Ishikawa (cell line): ENCODE measurements around the gene SAC3D1.

ENCODE experiments used
- CEBPB ChIP-seq: IDR thresholded peaks from 2 replicates; pipeline ENCODE4 v1.6.1; 2012
- CREB1 ChIP-seq: IDR thresholded peaks from 2 replicates; pipeline ENCODE4 v1.6.1; 2012; ENCODE audit warnings: low read depth
- EGR1 ChIP-seq: IDR thresholded peaks from 2 replicates; pipeline ENCODE4 v1.6.1; 2012
- EP300 ChIP-seq: IDR thresholded peaks from 2 replicates; pipeline ENCODE4 v1.6.1; 2012; ENCODE audit warnings: borderline replicate concordance
- NFIC ChIP-seq: IDR thresholded peaks from 2 replicates; pipeline ENCODE4 v1.6.1; 2012
- RAD21 ChIP-seq: IDR thresholded peaks from 2 replicates; pipeline ENCODE4 v1.6.1; 2012; ENCODE audit warnings: low read depth
- TAF1 ChIP-seq: IDR thresholded peaks from 2 replicates; pipeline ENCODE4 v1.6.1; 2012; ENCODE audit warnings: low read depth, mild to moderate bottlenecking
- TCF12 ChIP-seq: IDR thresholded peaks from 2 replicates; pipeline ENCODE4 v1.6.1; 2012; ENCODE audit warnings: low read depth
- TEAD4 ChIP-seq: IDR thresholded peaks from 2 replicates; pipeline ENCODE4 v1.6.1; 2012
- YY1 ChIP-seq: IDR thresholded peaks from 2 replicates; pipeline ENCODE4 v1.6.1; 2012; ENCODE audit warnings: low read depth
- ZBTB7A ChIP-seq: IDR thresholded peaks from 2 replicates; pipeline ENCODE4 v1.6.1; 2012; ENCODE audit warnings: low read depth
- TF ChIP-seq, protein P1 (sequence below): IDR thresholded peaks from 2 replicates; pipeline ENCODE4 v1.6.1; 2012; ENCODE audit warnings: low read depth, mild to moderate bottlenecking
- TF ChIP-seq, protein P2 (sequence below): IDR thresholded peaks from 2 replicates; pipeline ENCODE4 v1.6.1; 2012

DNA sequence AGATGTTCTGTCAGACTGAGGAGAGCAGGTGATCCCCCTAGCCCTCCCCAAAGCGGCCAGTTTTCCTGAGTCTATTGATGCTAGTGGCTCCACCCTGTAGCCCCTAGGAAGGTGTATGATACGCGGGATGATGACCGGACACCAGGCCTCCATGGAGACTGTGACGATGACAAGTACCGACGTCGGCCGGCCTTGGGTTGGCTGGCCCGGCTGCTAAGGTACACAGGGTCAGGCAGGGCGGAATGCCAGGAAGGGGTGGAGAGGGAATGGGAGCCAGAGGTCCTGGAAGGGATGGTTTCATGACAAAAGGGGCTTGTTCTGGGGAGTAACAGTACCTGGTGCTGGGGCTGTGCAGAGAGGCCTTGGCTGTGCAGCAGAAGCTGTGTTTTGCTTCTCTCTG lies 46.2 kb downstream of the SAC3D1 start:
- TF ChIP-seq RAD21 (no peak), TCF12 (no peak), EGR1 (no peak), CEBPB (no peak), EP300 (no peak), YY1 (no peak), NFIC (no peak), TEAD4 (no peak), TAF1 (no peak), CREB1 (no peak), ZBTB7A (no peak)
- TF ChIP-seq, protein P1, sequence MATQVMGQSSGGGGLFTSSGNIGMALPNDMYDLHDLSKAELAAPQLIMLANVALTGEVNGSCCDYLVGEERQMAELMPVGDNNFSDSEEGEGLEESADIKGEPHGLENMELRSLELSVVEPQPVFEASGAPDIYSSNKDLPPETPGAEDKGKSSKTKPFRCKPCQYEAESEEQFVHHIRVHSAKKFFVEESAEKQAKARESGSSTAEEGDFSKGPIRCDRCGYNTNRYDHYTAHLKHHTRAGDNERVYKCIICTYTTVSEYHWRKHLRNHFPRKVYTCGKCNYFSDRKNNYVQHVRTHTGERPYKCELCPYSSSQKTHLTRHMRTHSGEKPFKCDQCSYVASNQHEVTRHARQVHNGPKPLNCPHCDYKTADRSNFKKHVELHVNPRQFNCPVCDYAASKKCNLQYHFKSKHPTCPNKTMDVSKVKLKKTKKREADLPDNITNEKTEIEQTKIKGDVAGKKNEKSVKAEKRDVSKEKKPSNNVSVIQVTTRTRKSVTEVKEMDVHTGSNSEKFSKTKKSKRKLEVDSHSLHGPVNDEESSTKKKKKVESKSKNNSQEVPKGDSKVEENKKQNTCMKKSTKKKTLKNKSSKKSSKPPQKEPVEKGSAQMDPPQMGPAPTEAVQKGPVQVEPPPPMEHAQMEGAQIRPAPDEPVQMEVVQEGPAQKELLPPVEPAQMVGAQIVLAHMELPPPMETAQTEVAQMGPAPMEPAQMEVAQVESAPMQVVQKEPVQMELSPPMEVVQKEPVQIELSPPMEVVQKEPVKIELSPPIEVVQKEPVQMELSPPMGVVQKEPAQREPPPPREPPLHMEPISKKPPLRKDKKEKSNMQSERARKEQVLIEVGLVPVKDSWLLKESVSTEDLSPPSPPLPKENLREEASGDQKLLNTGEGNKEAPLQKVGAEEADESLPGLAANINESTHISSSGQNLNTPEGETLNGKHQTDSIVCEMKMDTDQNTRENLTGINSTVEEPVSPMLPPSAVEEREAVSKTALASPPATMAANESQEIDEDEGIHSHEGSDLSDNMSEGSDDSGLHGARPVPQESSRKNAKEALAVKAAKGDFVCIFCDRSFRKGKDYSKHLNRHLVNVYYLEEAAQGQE = no peak
- TF ChIP-seq, protein P2, sequence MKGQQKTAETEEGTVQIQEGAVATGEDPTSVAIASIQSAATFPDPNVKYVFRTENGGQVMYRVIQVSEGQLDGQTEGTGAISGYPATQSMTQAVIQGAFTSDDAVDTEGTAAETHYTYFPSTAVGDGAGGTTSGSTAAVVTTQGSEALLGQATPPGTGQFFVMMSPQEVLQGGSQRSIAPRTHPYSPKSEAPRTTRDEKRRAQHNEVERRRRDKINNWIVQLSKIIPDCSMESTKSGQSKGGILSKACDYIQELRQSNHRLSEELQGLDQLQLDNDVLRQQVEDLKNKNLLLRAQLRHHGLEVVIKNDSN = no peak
